Astrocyte (in vitro differentiated cells and primary cell): Measurements from ENCODE around the gene ATP6V1F.

Experiments
- EZH2 ChIP-seq: IDR thresholded peaks from 2 replicates; pipeline ENCODE4 v1.6.1; 2012; ENCODE audit warnings: mild to moderate bottlenecking, low read length, inconsistent platforms; ENCODE audit not compliant: insufficient read depth
- TF ChIP-seq, protein P1 (sequence below): IDR thresholded peaks from 2 replicates; pipeline ENCODE4 v1.5.1; 2011; ENCODE audit warnings: low read depth, mild to moderate bottlenecking, inconsistent platforms, low read length, moderate library complexity; ENCODE audit not compliant: insufficient read depth

DNA sequence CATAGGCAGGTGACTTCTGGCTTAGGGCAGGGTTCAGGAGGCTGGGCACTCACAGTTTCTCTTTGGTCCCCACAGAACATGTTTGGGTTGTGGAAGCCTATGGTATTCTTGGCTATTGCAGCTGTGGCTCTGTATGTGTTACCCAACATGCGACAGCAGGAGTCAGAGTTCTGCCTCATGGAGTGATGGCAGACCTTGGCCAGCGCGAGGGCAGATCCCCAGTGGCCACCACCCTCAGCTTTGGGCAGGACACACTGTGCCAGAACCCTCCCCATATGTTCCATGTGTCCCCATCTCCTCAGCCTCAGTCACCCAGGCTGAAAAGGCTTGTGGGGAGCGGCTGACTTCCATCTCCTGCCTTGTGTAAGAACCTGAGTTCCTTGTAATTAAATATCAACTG lies 40.9 kb upstream of the ATP6V1F start:
- TF ChIP-seq, protein P1, sequence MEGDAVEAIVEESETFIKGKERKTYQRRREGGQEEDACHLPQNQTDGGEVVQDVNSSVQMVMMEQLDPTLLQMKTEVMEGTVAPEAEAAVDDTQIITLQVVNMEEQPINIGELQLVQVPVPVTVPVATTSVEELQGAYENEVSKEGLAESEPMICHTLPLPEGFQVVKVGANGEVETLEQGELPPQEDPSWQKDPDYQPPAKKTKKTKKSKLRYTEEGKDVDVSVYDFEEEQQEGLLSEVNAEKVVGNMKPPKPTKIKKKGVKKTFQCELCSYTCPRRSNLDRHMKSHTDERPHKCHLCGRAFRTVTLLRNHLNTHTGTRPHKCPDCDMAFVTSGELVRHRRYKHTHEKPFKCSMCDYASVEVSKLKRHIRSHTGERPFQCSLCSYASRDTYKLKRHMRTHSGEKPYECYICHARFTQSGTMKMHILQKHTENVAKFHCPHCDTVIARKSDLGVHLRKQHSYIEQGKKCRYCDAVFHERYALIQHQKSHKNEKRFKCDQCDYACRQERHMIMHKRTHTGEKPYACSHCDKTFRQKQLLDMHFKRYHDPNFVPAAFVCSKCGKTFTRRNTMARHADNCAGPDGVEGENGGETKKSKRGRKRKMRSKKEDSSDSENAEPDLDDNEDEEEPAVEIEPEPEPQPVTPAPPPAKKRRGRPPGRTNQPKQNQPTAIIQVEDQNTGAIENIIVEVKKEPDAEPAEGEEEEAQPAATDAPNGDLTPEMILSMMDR, result no peak
- no peak for TF ChIP-seq EZH2
